IPS-20b (cell line): ENCODE measurements around the gene MRPL4.

Source experiments
- H3K27ac ChIP-seq: one replicate; pipeline ENCODE4 v1.5.1; 2013; ENCODE audit warnings: low read length
- H3K27me3 ChIP-seq: 2 replicates; pipeline ENCODE4 v1.6.1; 2013; ENCODE audit warnings: mild to moderate bottlenecking, low read length, inconsistent platforms; ENCODE audit not compliant: insufficient read depth
- H3K36me3 ChIP-seq: 2 replicates; pipeline ENCODE4 v1.6.1; 2013; ENCODE audit warnings: low read depth, mild to moderate bottlenecking, inconsistent platforms, low read length, moderate library complexity; ENCODE audit not compliant: insufficient read depth
- H3K4me1 ChIP-seq: 2 replicates; pipeline ENCODE4 v1.6.1; 2013; ENCODE audit warnings: mild to moderate bottlenecking, control low read depth, inconsistent platforms, low read length, moderate library complexity; ENCODE audit not compliant: insufficient read depth
- H3K4me3 ChIP-seq: 2 replicates; pipeline ENCODE4 v1.5.1; 2013; ENCODE audit warnings: mild to moderate bottlenecking, low read length, inconsistent platforms
- H3K9ac ChIP-seq: 2 replicates; pipeline ENCODE4 v1.6.1; 2013; ENCODE audit warnings: low read depth, mild to moderate bottlenecking, inconsistent platforms, low read length, moderate library complexity
- H3K9me3 ChIP-seq: 2 replicates; pipeline ENCODE4 v1.6.1; 2013; ENCODE audit warnings: mild to moderate bottlenecking, low read depth, low read length, inconsistent platforms; ENCODE audit not compliant: insufficient read depth

MRPL4 gene

DNA sequence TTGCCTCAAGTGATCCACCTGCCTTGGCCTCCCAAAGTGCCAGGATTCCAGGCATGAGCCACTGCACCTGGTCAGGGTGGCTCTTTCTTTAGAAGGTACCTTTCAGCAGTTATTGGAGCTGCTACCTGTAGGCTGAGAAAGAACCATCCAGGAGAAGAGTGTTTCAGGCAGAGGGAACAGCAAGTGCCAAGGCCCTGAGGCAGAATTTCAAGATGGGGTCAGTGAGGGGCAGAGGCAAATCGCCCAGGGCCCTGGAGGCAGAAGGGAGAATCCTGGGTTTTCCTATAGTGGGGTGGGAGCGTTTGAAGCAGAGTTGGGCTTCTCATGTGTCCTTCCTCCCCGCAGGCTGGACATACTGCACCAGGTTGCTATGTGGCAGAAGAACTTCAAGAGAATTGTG lies 2.2 kb downstream of the MRPL4 start:
- Histone ChIP-seq H3K27ac (no peak overlapping the region), H3K36me3 (peaks cover 45% of the 10 kb centered on the region), H3K9ac (no peak overlapping the region)

DNA sequence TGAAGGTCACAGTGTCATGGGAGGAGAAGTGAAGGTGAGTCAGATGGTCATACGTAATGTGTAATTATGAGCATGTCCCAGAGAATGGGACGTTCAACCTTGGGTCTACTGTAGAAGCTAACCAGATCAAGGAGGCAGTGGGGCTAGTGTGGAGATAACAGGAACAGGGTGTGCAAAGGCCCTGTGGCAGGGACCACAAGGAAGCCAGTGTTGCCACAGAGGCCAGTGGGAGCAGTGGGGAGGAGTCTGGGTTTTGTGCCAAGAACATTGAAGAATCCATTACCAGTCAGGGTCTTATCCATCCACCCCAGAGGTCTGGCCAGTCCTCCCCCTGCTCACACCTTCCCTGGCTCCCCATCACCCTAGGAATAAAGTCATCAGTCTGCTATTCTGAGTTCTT lies 3.3 kb downstream of the MRPL4 start:
- Histone ChIP-seq H3K36me3 (peaks cover 45% of the 10 kb centered on the region), H3K9ac (no peak overlapping the region), H3K27me3 (no peaks in the 10 kb centered on the region), H3K9me3 (no peaks in the 10 kb centered on the region), H3K27ac (no peak overlapping the region), H3K4me3 (no peak overlapping the region), H3K4me1 (no peaks in the 10 kb centered on the region; the same call in 1 of the 2 replicates)

More for the DNA sequence above, 2.2 kb downstream of the MRPL4 start:
- no peaks in the 10 kb centered on the region for H3K27me3 ChIP-seq
- no peak overlapping the region for H3K4me3 ChIP-seq
- no peaks in the 10 kb centered on the region; the same call in 1 of the 2 replicates for H3K4me1 ChIP-seq
- no peaks in the 10 kb centered on the region for H3K9me3 ChIP-seq

DNA sequence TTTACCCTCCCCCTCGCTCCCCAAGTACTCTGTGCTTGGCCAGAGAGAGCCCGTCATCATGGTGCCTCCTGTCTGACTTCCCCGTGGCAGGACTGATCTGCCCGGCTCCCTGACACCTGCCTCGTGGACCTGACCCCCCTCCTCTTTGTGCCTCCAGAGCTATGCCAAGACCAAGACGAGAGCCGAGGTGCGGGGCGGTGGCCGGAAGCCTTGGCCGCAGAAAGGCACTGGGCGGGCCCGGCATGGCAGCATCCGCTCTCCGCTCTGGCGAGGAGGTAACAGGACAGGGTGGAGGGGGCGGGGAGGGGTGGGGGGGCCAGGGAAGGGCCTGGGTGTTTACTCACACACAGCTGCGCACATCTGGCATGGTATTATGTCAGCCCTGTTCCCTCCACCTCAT lies 4.5 kb downstream of the MRPL4 start:
- Histone ChIP-seq H3K36me3 (peaks cover 45% of the 10 kb centered on the region), H3K9me3 (no peaks in the 10 kb centered on the region), H3K9ac (no peak overlapping the region), H3K27ac (no peak overlapping the region), H3K4me1 (no peaks in the 10 kb centered on the region; the same call in 1 of the 2 replicates), H3K4me3 (no peak overlapping the region), H3K27me3 (no peaks in the 10 kb centered on the region)

DNA sequence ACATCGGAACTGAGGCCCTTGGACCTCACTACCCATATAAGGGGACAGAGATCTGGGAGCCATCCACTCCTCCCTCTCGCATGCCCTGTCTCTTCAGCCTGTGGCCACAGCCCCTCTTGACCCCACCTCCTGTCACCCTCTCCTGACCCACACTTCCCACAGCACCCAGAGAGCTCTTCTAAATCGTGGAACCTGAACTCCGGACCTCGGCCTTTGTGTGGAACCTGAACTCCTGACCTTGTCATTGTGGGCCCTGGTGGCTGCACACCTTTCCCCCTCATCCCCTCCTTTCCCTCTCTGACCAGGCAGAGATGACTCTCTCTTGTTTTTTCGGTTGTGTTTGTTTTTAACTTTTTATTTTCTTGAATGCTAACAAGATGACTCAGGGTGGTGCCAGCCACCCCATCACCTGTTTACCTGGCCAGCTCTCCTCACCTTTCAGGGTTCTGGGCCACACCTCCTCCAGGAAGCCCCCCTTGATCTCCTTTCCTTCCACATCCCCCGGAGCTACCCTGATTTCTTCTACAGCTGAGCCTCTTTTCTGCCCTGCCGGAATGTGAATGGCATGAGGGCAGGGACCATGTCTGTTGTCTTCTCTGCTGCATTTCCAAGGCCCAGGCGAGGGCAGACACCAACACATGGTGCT lies 5.1 kb downstream of the MRPL4 start:
- H3K36me3 ChIP-seq, result peaks cover 45% of the 10 kb centered on the region
- no peak overlapping the region for H3K4me3 ChIP-seq
- H3K4me1 ChIP-seq, result no peaks in the 10 kb centered on the region; the same call in 1 of the 2 replicates
- no peaks in the 10 kb centered on the region for H3K27me3 ChIP-seq
- H3K27ac ChIP-seq, result no peak overlapping the region
- no peaks in the 10 kb centered on the region for H3K9me3 ChIP-seq
- H3K9ac ChIP-seq, result no peak overlapping the region

DNA sequence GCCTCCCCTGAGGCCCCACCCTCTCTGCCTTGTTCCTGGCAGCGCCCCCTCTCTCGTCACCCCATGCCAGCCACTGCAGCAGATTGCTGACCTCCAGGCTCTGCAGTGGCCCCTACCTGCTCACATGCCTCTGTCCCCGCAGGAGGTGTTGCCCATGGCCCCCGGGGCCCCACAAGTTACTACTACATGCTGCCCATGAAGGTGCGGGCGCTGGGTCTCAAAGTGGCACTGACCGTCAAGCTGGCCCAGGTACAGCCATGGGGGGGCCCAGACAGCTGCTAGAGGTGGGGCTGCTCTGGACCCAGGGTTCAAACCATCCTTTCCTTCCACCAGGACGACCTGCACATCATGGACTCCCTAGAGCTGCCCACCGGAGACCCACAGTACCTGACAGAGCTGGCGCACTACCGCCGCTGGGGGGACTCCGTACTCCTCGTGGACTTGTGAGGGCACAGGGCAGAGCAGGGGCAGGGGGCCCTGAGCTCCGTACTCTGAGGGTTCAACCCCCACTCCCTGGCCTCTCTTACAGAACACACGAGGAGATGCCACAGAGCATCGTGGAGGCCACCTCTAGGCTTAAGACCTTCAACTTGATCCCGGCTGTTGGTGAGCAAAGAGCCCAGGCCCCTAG lies 6.2 kb downstream of the MRPL4 start:
- H3K27ac ChIP-seq, result no peak overlapping the region
- no peaks in the 10 kb centered on the region for H3K9me3 ChIP-seq
- no peaks in the 10 kb centered on the region for H3K27me3 ChIP-seq
- no peak overlapping the region for H3K4me3 ChIP-seq
- H3K4me1 ChIP-seq, result no peaks in the 10 kb centered on the region
- H3K9ac ChIP-seq, result no peak overlapping the region
- peaks cover 45% of the 10 kb centered on the region for H3K36me3 ChIP-seq

DNA sequence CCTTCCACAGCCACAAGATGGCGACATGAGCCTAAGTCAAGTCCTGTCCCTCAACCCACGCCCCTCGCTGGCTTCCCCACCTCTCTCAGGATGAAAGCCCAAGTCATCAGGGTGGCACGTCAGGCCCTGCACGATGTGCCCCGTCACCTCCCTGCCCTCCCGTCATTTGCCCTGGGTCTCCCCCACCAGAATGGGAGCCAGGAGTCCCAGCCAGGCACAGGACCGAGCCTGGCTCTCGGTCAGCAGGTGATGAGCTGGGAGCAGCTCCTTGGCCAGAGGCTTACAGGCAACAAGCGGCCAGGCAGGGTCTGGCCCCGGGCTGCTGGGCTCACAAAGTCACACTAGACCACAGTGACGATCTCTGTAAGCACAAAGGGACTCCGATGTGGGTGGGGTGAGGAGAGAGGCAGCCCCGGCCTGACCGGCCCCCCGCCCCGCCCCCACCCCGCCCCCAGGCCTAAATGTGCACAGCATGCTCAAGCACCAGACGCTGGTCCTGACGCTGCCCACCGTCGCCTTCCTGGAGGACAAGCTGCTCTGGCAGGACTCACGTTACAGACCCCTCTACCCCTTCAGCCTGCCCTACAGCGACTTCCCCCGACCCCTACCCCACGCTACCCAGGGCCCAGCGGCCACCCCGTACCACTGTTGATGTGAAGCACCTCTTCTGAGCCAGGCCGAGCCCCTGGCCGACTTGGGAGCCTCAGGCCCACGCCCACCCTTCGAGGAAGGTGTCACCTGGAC lies 7.3 kb downstream of the MRPL4 start:
- H3K36me3 ChIP-seq, result peaks cover 35% of the 10 kb centered on the region
- H3K9me3 ChIP-seq, result no peaks in the 10 kb centered on the region
- no peak overlapping the region for H3K27ac ChIP-seq
- H3K27me3 ChIP-seq, result no peaks in the 10 kb centered on the region
- no peaks in the 10 kb centered on the region for H3K4me1 ChIP-seq
- H3K4me3 ChIP-seq, result no peak overlapping the region
- no peak overlapping the region for H3K9ac ChIP-seq

DNA sequence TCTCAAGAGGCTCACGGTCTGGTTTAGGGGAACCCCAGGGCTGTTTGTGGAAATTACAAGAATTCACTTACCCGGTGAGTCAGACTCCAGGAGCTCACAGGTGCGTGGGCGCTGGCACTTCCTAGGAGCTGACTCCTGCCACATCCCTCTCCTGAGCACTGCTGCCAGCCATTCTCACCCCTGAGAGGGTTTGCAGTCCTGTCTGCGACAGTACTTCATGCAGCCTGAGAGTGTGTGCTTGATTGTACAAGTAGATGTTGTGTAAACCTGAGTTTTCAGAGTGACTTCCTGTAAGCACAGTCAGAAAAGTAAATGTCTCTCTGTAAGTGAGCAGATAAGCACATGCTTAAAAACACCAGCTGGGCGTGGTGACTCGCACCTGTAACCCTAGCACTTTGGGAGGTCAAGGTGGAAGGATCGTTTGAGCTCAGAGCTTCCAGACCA lies 8.1 kb downstream of the MRPL4 start:
- Histone ChIP-seq H3K27me3 (no peaks in the 10 kb centered on the region), H3K4me1 (no peaks in the 10 kb centered on the region), H3K9me3 (no peaks in the 10 kb centered on the region), H3K27ac (no peak overlapping the region), H3K36me3 (peaks cover 27% of the 10 kb centered on the region), H3K9ac (no peak overlapping the region), H3K4me3 (no peak overlapping the region)

DNA sequence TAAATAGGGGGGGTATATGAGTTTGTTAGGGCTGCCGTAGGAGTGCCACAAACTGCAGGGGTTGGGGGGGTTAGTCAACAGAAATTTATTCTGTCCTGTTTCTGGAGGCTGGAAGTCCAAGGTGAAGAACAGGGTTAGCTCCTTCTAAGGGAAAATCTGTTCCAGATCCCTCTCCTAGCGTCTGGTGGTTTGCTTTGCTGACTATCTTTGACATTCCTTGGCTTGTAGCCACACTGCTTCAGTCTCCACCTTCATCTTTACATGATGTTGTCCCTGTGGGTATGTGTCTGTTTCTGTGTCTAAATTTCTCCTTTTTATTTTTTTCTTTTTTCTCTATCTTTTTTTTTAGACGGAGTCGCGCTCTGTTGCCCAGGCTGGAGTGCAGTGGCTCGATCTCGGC lies 10.8 kb downstream of the MRPL4 start:
- H3K36me3 ChIP-seq, result peaks cover 10% of the 10 kb centered on the region
- no peak overlapping the region for H3K27ac ChIP-seq
- no peak overlapping the region for H3K9ac ChIP-seq
- no peaks in the 10 kb centered on the region for H3K27me3 ChIP-seq
- no peaks in the 10 kb centered on the region for H3K4me1 ChIP-seq
- H3K4me3 ChIP-seq, result no peak overlapping the region
- H3K9me3 ChIP-seq, result no peaks in the 10 kb centered on the region

DNA sequence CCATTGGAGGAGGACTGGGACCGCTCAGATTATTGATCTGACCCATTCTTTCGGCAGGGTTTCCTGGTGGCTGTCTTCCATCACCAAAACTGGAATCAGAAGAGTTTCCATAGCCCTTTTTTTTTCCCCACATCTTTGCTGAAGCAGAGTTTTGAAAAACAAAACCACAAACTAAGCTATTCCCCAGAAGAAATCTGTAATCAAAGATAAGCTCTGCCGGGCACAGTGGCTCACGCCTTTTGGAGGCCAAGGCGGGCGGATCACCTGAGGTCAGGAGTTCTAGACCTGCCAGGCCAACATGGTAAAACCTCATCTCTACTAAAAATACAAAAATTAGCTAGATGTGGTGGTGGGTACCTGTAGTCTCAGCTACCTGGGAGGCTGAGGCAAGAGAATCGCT lies 14.7 kb downstream of the MRPL4 start:
- peaks cover 29% of the 10 kb centered on the region for H3K27me3 ChIP-seq
- no peak overlapping the region for H3K27ac ChIP-seq
- H3K9ac ChIP-seq, result no peak overlapping the region
- no peaks in the 10 kb centered on the region for H3K36me3 ChIP-seq
- H3K9me3 ChIP-seq, result no peaks in the 10 kb centered on the region
- H3K4me3 ChIP-seq, result no peak overlapping the region
- no peaks in the 10 kb centered on the region; the same call in 1 of the 2 replicates for H3K4me1 ChIP-seq

DNA sequence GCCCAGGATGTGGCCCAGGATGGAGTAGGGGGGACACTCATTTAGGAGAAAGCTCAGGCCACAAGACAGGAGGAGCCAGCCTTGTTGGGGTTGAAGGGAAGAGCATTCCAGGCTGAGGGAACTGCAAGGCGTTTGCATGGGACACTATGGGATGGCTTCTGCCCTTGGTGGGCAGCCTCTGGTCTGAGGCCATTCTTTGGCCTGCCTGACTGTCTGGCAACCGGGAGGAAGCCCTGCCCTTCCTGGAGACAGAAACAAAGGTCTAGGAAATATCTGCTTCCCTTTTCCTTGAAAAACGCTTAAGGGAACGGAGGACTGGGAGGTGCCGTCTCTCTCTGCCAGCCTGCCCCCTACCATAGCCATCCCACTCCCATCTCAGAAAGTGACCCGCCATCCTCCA lies 16.1 kb downstream of the MRPL4 start:
- Histone ChIP-seq H3K27ac (no peak overlapping the region), H3K4me1 (no peaks in the 10 kb centered on the region; the same call in 1 of the 2 replicates), H3K27me3 (peaks cover 43% of the 10 kb centered on the region), H3K4me3 (no peak overlapping the region), H3K9me3 (no peaks in the 10 kb centered on the region), H3K9ac (no peak overlapping the region), H3K36me3 (no peaks in the 10 kb centered on the region)

DNA sequence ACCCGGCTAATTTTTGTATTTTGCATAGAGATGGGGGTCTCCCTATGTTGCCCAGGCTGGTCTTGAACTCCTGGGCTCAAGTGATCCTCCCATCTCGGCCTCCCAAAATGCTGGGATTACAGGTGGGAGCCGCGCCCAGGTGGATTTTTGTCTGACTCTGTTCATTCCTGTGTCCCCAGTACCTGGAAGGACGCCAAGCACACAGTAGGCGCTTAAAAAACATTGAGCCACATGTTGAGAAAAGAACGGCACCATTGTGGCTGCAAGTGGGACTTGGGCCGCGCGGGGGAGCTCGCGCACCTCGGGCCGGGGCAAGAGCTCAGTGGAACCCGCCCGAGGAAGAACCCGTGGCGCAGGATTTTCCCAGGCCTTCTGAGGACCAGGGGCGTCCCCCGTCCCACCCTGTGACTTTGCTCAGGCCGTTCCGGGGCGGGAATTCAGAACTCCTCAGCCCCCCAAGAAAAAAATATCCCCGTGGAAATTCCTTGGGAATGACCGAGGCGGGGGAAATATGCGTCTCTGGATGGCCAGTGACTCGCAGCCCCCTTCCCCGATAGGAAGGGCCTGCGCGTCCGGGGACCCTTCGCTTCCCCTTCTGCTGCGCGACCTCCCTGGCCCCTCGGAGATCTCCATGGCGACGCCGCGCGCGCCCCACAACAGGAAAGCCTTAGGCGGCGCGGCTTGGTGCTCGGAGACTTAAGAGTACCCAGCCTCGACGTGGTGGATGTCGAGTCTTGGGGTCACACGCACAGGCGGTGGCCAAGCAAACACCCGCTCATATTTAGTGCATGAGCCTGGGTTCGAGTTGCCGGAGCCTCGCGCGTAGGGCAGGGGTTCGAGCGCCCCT lies 17.5 kb downstream of the MRPL4 start:
- Histone ChIP-seq H3K4me3 (peak overlapping the region; percentile 68; the same call in 1 of the 2 replicates), H3K27me3 (peaks cover 43% of the 10 kb centered on the region), H3K9me3 (no peaks in the 10 kb centered on the region), H3K36me3 (no peaks in the 10 kb centered on the region), H3K27ac (no peak overlapping the region), H3K9ac (no peak overlapping the region), H3K4me1 (no peaks in the 10 kb centered on the region; the same call in 1 of the 2 replicates)
